Renal cortical epithelial cell (primary cell): ENCODE results near the gene MED27. TPM values are rescaled to one million over a fixed set of nuclear protein-coding genes. Genes with fewer than 3 reads are reported as not detected.
A peak's percentile ranks its signal among the peaks of the same experiment; 100 is the strongest.
"Not testable (repeated sequence)": the region's sequence is repeated elsewhere in the genome, so short reads cannot be mapped to it uniquely, and the experiment has no call there.

Experiments used
- DNase-seq: peaks from one replicate; pipeline ENCODE4 v3.0.0-alpha.2; 2011; ENCODE audit warnings: low read depth
- total RNA-seq: library from RNA; depleted of rRNA; stranded (reverse); fragments of >200 nt; gene quantifications from 2 replicates; pipeline ENCODE4 v1.2.3, GENCODE V29; 2014

The MED27 gene
- total RNA-seq, 1 donor from 2014 or later: 14.1 TPM

GRCh38 chr9:132077881-132078698 is 1.6 kb downstream of the MED27 start:
- peak; percentile 78 for DNase-seq

GRCh38 chr9:132075853-132076252 is 3.8 kb downstream of the MED27 start:
- DNase-seq: no peak

- DNase-seq: no peak
Measured at GRCh38 chr9:132074736-132075135, 4.9 kb downstream of the MED27 start.

- no peak for DNase-seq
Measured at GRCh38 chr9:132071847-132072507, 7.7 kb downstream of the MED27 start.

GRCh38 chr9:132069046-132069898 is 10.4 kb downstream of the MED27 start:
- peak; percentile 49 for DNase-seq

- no peak for DNase-seq
Measured at GRCh38 chr9:132068605-132069004, 11.1 kb downstream of the MED27 start.

GRCh38 chr9:132066511-132066910 is 13.2 kb downstream of the MED27 start:
- no peak for DNase-seq

GRCh38 chr9:132066057-132066456 is 13.6 kb downstream of the MED27 start:
- no peak for DNase-seq

- no peak for DNase-seq
Measured at GRCh38 chr9:132063281-132063680, 16.4 kb downstream of the MED27 start.

GRCh38 chr9:132062806-132063205 is 16.9 kb downstream of the MED27 start:
- DNase-seq: no peak

GRCh38 chr9:132061526-132061925 is 18.1 kb downstream of the MED27 start:
- no peak for DNase-seq

GRCh38 chr9:132059361-132059760 is 20.3 kb downstream of the MED27 start:
- no peak for DNase-seq

GRCh38 chr9:132058226-132058625 is 21.4 kb downstream of the MED27 start:
- not testable (repeated sequence) for DNase-seq

- DNase-seq: no peak
Measured at GRCh38 chr9:132056717-132057560, 22.7 kb downstream of the MED27 start.

GRCh38 chr9:132055756-132056155 is 23.9 kb downstream of the MED27 start:
- no peak for DNase-seq

GRCh38 chr9:132054024-132054423 is 25.6 kb downstream of the MED27 start:
- no peak for DNase-seq

GRCh38 chr9:132049900-132050299 is 29.8 kb downstream of the MED27 start:
- no peak for DNase-seq

- DNase-seq: no peak
Measured at GRCh38 chr9:132049323-132049882, 30.3 kb downstream of the MED27 start.

- DNase-seq: no peak
Measured at GRCh38 chr9:132048201-132048600, 31.5 kb downstream of the MED27 start.

- DNase-seq: no peak
Measured at GRCh38 chr9:132046456-132046855, 33.2 kb downstream of the MED27 start.
